Measurements from ENCODE around the gene SH3GL1. TPM values are rescaled to one million over a fixed set of nuclear protein-coding genes. Genes with fewer than 3 reads are reported as not detected.

Gene SH3GL1
- total and polyA plus RNA-seq, 11 donors = 14.4 to 43.6 (median 22.2) TPM

GRCh38 chr19:4429256-4429655 lies 28.9 kb upstream of the SH3GL1 start:
- peaks cover 0 to 22% (median 0%) of the 10 kb centered on the region in 12 donors for H3K4me1 ChIP-seq
- H3K4me3 ChIP-seq = no peak overlapping the region
- no peaks in the 10 kb centered on the region for H3K27me3 ChIP-seq
- intact Hi-C loops (cut with DNase I) = no loop called here
- DNase-seq = peak in 1 of 5 donors; percentile 8
- ATAC-seq = no peak
- TF ChIP-seq POLR2A (IDR thresholded peaks at IDR 0.05) (no peak), CTCF (IDR thresholded peaks at IDR 0.05) (no peak)
- no peaks in the 10 kb centered on the region for H3K9me3 ChIP-seq
- H3K36me3 ChIP-seq = peaks cover 0 to 46% (median 14%) of the 10 kb centered on the region in 9 donors
- 86 to 91% (median 89%) methylated on average over 11 to 16 of the region's 16 CpGs for WGBS, 4 donors
- H3K27ac ChIP-seq = no peak overlapping the region

GRCh38 chr19:4428326-4428975 lies 28.1 kb upstream of the SH3GL1 start:
- WGBS, 4 donors = 93 to 96% (median 94%) methylated on average over 14 to 20 of the region's 20 CpGs
- peak in 1 of 5 donors; percentile 55 for DNase-seq
- H3K4me3 ChIP-seq = no peak overlapping the region
- H3K9me3 ChIP-seq = no peaks in the 10 kb centered on the region
- H3K27me3 ChIP-seq = no peaks in the 10 kb centered on the region
- H3K36me3 ChIP-seq = peaks cover 0 to 46% (median 19%) of the 10 kb centered on the region in 9 donors
- no peak overlapping the region for H3K27ac ChIP-seq
- TF ChIP-seq CTCF (IDR thresholded peaks at IDR 0.05) (no peak), POLR2A (IDR thresholded peaks at IDR 0.05) (no peak)
- intact Hi-C loops (cut with DNase I) = no loop called here
- peaks cover 0 to 22% (median 0%) of the 10 kb centered on the region in 12 donors for H3K4me1 ChIP-seq
- ATAC-seq = no peak

- TF ChIP-seq POLR2A (IDR thresholded peaks at IDR 0.05) = no peak
- TF ChIP-seq CTCF (IDR thresholded peaks at IDR 0.05) = no peak
- 90 to 94% (median 92%) methylated on average over 6 of the region's 6 CpGs for WGBS, 4 donors
- H3K4me3 ChIP-seq = no peak overlapping the region
- DNase-seq = no peak
- no peak overlapping the region for H3K27ac ChIP-seq
- H3K9me3 ChIP-seq = no peaks in the 10 kb centered on the region
- peaks cover 0 to 3% (median 0%) of the 10 kb centered on the region in 12 donors for H3K4me1 ChIP-seq
- ATAC-seq = no peak
- intact Hi-C loops (cut with DNase I) = no loop called here
- H3K27me3 ChIP-seq = no peaks in the 10 kb centered on the region
- H3K36me3 ChIP-seq = peaks cover 0 to 28% (median 21%) of the 10 kb centered on the region in 9 donors
These were observed 25.2 kb upstream of the SH3GL1 start for GRCh38 chr19:4425537-4425936.

GRCh38 chr19:4423416-4424126 lies 23.2 kb upstream of the SH3GL1 start:
- Histone ChIP-seq H3K4me3 (no peak overlapping the region), H3K4me1 (peaks cover 0 to 4% (median 0%) of the 10 kb centered on the region in 12 donors), H3K27me3 (no peaks in the 10 kb centered on the region), H3K9me3 (no peaks in the 10 kb centered on the region), H3K27ac (no peak overlapping the region), H3K36me3 (peaks cover 0 to 19% (median 14%) of the 10 kb centered on the region in 9 donors)
- 90 to 95% (median 94%) methylated on average over 16 of the region's 16 CpGs for WGBS, 4 donors
- DNase-seq (no peak), ATAC-seq (no peak)
- intact Hi-C loops (cut with DNase I) = no loop called here
- TF ChIP-seq CTCF (IDR thresholded peaks at IDR 0.05) (no peak), POLR2A (IDR thresholded peaks at IDR 0.05) (no peak)
